ENCODE data around the gene NPFFR1. TPM values are rescaled to one million over a fixed set of nuclear protein-coding genes. Genes with fewer than 3 reads are reported as not detected.

Gene NPFFR1
- total and polyA plus RNA-seq, 4 donors: under 0.01 TPM; not detected in 3

DNA sequence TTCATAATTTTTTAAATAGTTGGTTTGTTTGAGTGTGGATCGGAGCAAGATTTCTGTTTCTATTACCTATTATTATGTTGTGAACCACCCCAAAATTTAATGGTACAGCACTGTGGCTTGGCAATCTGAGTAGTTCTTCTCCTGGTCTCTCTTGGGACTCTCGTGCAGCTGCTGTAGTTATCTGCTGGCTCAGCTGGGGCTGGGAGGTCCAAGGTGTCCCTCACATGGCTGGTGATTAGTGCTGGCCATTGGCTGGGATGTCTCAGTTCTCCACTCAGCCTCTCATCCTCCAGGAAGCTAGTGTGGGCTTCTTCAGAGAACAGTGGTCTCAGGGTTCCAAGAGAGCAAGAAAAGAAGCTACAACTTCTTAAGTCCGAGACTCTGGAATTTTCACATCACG is 15.4 kb downstream of the NPFFR1 start:
- H3K9me3 ChIP-seq (ENCODE audit: control insufficient read depth in 4 of 4, low read length in 3 of 4): no peaks in the 10 kb centered on the region
- H3K27me3 ChIP-seq (ENCODE audit: control insufficient read depth in 4 of 4, insufficient read depth in 4 of 4, low read length in 3 of 4): peaks cover 0 to 2% (median 0%) of the 10 kb centered on the region in 4 donors
- TF ChIP-seq RAD21 (IDR thresholded peaks at IDR 0.05): no peak
- TF ChIP-seq ZBTB33 (IDR thresholded peaks at IDR 0.05): no peak
- TF ChIP-seq GABPA (IDR thresholded peaks at IDR 0.05 in 1 of 2, conservative IDR thresholded peaks at IDR 0.05 in 1 of 2): no peak
- H3K36me3 ChIP-seq (ENCODE audit: control insufficient read depth in 4 of 4, insufficient read depth in 3 of 4, low read depth in 1 of 4, low read length in 3 of 4): no peaks in the 10 kb centered on the region
- no peak overlapping the region for H3K27ac ChIP-seq (ENCODE audit: low read depth in 1 of 2, low read length in 2 of 2)
- 89% methylated on average over 4 of the region's 4 CpGs for WGBS
- DNase-seq (ENCODE audit: low spot score): no peak
- peaks cover 0 to 5% (median under 1%) of the 10 kb centered on the region in 4 donors for H3K4me1 ChIP-seq (ENCODE audit: control insufficient read depth in 4 of 4, insufficient read depth in 4 of 4, low read length in 3 of 4)
- no peak overlapping the region for H3K9ac ChIP-seq (ENCODE audit: low read depth in 1 of 2, low read length in 2 of 2)
- no peak overlapping the region for H3K4me3 ChIP-seq (ENCODE audit: low read depth in 1 of 3, low read length in 3 of 3)

GRCh38 chr10:70267161-70267933 is 16.5 kb downstream of the NPFFR1 start:
- no peaks in the 10 kb centered on the region for H3K4me1 ChIP-seq (ENCODE audit: control insufficient read depth in 4 of 4, insufficient read depth in 4 of 4, low read length in 3 of 4)
- WGBS: 71% methylated on average over 9 of the region's 9 CpGs
- TF ChIP-seq, protein P1, sequence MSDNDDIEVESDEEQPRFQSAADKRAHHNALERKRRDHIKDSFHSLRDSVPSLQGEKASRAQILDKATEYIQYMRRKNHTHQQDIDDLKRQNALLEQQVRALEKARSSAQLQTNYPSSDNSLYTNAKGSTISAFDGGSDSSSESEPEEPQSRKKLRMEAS (IDR thresholded peaks at IDR 0.05): no peak
- peak in 1 of 2 donors; percentile 25 for TF ChIP-seq RAD21 (IDR thresholded peaks at IDR 0.05)
- no peak for DNase-seq (ENCODE audit: low spot score)
- peaks cover 0 to 2% (median 0%) of the 10 kb centered on the region in 4 donors for H3K27me3 ChIP-seq (ENCODE audit: control insufficient read depth in 4 of 4, insufficient read depth in 4 of 4, low read length in 3 of 4)
- no peaks in the 10 kb centered on the region for H3K36me3 ChIP-seq (ENCODE audit: control insufficient read depth in 4 of 4, insufficient read depth in 3 of 4, low read depth in 1 of 4, low read length in 3 of 4)
- H3K4me3 ChIP-seq (ENCODE audit: low read depth in 1 of 3, low read length in 3 of 3): no peak overlapping the region
- no peaks in the 10 kb centered on the region for H3K9me3 ChIP-seq (ENCODE audit: control insufficient read depth in 4 of 4, low read length in 3 of 4)
- no peak overlapping the region for H3K27ac ChIP-seq (ENCODE audit: low read depth in 1 of 2, low read length in 2 of 2)
- H3K9ac ChIP-seq (ENCODE audit: low read depth in 1 of 2, low read length in 2 of 2): no peak overlapping the region

DNA sequence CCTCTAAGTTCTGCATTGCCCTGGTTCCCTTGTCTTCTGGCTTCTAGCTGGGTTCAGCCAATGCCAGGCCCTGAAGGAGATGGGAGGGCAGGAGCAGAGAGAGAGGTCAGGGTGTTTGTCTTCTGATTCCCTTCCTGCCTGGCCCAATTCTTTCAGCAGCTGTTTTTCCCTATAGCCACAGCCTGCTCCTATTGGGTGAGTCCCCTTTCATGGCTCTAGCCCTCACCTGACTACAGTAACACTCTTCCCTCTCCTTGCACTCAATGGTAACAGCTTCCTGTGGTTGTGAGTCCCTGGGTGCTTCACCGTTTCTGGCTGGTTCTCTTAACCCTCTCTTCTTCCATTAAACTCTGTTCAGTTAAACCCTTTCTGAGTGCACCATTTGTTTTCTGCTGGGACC is 17.1 kb downstream of the NPFFR1 start:
- TF ChIP-seq ATF3 (IDR thresholded peaks at IDR 0.05) (no peak), FOXA1 (IDR thresholded peaks at IDR 0.05) (no peak), ZBTB33 (IDR thresholded peaks at IDR 0.05) (no peak), EGR1 (IDR thresholded peaks at IDR 0.05; ENCODE audit: low read depth in 2 of 2) (no peak), RXRA (IDR thresholded peaks at IDR 0.05) (no peak), YY1 (IDR thresholded peaks at IDR 0.05) (no peak), NR2F2 (IDR thresholded peaks at IDR 0.05) (no peak), HNF4A (conservative IDR thresholded peaks at IDR 0.05) (no peak), JUND (IDR thresholded peaks at IDR 0.05) (no peak), FOXA2 (IDR thresholded peaks at IDR 0.05) (no peak), TAF1 (conservative IDR thresholded peaks at IDR 0.05) (no peak), SP1 (IDR thresholded peaks at IDR 0.05) (no peak), GABPA (IDR thresholded peaks at IDR 0.05 in 1 of 2, conservative IDR thresholded peaks at IDR 0.05 in 1 of 2) (no peak)
- TF ChIP-seq, protein P2, sequence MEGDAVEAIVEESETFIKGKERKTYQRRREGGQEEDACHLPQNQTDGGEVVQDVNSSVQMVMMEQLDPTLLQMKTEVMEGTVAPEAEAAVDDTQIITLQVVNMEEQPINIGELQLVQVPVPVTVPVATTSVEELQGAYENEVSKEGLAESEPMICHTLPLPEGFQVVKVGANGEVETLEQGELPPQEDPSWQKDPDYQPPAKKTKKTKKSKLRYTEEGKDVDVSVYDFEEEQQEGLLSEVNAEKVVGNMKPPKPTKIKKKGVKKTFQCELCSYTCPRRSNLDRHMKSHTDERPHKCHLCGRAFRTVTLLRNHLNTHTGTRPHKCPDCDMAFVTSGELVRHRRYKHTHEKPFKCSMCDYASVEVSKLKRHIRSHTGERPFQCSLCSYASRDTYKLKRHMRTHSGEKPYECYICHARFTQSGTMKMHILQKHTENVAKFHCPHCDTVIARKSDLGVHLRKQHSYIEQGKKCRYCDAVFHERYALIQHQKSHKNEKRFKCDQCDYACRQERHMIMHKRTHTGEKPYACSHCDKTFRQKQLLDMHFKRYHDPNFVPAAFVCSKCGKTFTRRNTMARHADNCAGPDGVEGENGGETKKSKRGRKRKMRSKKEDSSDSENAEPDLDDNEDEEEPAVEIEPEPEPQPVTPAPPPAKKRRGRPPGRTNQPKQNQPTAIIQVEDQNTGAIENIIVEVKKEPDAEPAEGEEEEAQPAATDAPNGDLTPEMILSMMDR (IDR thresholded peaks at IDR 0.05; ENCODE audit: low read depth, low read length, missing input control): no peak
- TF ChIP-seq, protein P3, sequence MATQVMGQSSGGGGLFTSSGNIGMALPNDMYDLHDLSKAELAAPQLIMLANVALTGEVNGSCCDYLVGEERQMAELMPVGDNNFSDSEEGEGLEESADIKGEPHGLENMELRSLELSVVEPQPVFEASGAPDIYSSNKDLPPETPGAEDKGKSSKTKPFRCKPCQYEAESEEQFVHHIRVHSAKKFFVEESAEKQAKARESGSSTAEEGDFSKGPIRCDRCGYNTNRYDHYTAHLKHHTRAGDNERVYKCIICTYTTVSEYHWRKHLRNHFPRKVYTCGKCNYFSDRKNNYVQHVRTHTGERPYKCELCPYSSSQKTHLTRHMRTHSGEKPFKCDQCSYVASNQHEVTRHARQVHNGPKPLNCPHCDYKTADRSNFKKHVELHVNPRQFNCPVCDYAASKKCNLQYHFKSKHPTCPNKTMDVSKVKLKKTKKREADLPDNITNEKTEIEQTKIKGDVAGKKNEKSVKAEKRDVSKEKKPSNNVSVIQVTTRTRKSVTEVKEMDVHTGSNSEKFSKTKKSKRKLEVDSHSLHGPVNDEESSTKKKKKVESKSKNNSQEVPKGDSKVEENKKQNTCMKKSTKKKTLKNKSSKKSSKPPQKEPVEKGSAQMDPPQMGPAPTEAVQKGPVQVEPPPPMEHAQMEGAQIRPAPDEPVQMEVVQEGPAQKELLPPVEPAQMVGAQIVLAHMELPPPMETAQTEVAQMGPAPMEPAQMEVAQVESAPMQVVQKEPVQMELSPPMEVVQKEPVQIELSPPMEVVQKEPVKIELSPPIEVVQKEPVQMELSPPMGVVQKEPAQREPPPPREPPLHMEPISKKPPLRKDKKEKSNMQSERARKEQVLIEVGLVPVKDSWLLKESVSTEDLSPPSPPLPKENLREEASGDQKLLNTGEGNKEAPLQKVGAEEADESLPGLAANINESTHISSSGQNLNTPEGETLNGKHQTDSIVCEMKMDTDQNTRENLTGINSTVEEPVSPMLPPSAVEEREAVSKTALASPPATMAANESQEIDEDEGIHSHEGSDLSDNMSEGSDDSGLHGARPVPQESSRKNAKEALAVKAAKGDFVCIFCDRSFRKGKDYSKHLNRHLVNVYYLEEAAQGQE (IDR thresholded peaks at IDR 0.05): no peak
- Histone ChIP-seq H3K4me1 (ENCODE audit: control insufficient read depth in 4 of 4, insufficient read depth in 4 of 4, low read length in 3 of 4) (no peaks in the 10 kb centered on the region), H3K36me3 (ENCODE audit: control insufficient read depth in 4 of 4, insufficient read depth in 3 of 4, low read depth in 1 of 4, low read length in 3 of 4) (no peaks in the 10 kb centered on the region), H3K27me3 (ENCODE audit: control insufficient read depth in 4 of 4, insufficient read depth in 4 of 4, low read length in 3 of 4) (peaks cover 0 to 2% (median 0%) of the 10 kb centered on the region in 4 donors), H3K9ac (ENCODE audit: low read depth in 1 of 2, low read length in 2 of 2) (no peak overlapping the region), H3K9me3 (ENCODE audit: control insufficient read depth in 4 of 4, low read length in 3 of 4) (no peaks in the 10 kb centered on the region), H3K27ac (ENCODE audit: low read depth in 1 of 2, low read length in 2 of 2) (no peak overlapping the region), H3K4me3 (ENCODE audit: low read depth in 1 of 3, low read length in 3 of 3) (no peak overlapping the region)
- DNase-seq (ENCODE audit: low spot score): no peak
- WGBS: 78% methylated on average over 1 of the region's 1 CpG
